Measurements from ENCODE around the gene OCA2.

OCA2 gene

GRCh38 chr15:28103831-28104230, 4.7 kb upstream of the OCA2 start:
- DNase-seq: no peak

DNA sequence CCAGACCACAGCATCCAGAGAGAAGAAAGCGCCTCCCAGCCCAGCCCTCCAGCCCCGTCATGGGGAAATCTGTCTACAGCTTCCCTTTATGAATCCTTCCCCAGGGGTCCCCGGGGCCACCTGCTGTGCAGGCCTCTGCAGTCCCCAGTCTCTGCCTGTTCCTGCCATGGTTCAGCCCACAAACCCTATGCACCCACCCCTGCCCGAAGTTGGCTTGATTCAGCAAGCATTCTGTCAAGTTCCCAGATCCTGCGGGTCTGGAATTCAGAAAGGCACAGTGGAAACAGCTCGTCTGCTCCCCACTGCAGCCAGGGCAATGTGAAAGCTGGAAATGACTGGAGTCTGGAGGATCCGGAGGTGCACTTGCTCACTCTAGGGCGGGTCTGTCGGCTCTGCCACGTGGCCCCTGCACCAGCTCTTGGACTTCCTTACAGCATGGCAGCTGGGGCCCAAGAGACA, 2.9 kb upstream of the OCA2 start:
- DNase-seq: no peak

DNA sequence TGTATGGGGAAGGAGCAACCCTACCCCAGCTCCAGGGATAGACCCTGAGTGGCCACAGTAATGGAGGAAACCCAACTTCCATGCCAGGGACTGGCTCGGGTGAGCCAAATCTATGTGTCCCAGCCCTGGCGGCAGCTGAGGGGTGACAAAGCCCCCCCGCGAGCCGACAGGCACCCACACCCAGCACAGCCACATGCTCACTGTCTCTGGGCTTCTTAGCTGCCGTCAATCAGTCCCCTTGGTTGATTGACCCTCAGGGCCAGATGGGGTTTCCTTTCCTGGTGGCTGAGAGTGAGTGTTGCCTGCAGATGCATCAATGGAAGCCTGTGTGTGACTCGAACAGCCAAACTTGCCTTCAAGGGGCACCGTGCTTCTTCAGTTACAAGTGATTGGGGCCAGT, 2.1 kb upstream of the OCA2 start:
- no peak for DNase-seq

DNA sequence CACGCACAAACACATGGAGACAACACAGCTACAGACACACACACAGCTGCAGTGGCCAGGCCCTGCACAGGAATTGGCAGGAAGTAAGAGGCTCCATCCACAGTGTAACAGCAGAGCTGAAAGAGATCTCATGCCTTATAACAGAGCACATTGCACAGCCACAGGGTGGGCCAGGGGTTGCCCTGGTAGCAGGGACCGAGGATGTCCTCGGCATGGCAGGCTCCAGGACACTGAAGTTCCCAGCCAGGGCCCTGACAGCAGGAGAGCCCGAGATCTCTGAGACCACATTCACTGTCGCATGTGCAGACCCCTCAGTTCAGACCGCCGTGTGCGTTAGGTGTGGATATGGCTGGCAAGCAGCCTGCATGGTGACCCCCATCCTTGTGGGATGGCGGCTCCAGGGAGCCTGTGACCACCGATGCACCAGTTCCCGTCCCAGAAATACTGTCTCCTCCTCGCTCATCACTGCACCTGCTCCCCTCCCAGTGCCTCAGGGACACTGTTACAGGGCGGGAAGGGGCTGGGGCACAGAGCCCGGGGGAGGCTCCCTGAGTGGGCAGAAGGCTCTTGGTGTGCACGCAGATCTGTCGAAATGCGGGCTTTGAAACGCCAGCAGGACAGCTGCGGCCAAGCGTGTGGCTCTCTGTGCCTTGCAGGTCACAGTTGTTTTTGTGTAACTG, 1.5 kb upstream of the OCA2 start:
- DNase-seq: no peak

DNA sequence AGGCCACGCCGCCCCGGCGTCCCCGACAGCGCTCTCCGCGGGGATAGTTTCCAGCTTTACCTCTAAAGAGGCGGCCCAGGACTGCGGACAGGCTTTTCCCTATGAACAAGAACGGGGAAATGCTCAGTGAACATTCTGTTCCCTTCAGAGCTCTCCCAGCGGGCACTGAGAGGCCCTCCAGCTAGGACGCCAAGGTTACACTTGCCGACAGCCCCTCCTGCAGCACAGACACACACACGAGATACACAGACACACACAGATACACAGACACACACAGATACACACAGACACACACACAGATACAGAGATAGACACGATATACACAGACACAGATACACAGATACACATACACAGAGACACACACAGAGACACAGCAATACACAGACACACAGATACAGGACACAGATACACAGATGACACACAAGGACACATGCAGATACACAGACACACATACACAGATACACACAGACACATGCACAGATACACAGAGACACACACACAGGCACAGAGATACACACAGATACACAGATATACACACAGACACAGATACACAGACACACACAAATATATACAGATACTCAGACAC, 533 bp upstream of the OCA2 start:
- no peak for DNase-seq

- DNase-seq: no peak
Observed at GRCh38 chr15:28098360-28098765, 752 bp downstream of the OCA2 start.

- no peak for DNase-seq
Observed at GRCh38 chr15:28097656-28098359, 1.3 kb downstream of the OCA2 start.

DNA sequence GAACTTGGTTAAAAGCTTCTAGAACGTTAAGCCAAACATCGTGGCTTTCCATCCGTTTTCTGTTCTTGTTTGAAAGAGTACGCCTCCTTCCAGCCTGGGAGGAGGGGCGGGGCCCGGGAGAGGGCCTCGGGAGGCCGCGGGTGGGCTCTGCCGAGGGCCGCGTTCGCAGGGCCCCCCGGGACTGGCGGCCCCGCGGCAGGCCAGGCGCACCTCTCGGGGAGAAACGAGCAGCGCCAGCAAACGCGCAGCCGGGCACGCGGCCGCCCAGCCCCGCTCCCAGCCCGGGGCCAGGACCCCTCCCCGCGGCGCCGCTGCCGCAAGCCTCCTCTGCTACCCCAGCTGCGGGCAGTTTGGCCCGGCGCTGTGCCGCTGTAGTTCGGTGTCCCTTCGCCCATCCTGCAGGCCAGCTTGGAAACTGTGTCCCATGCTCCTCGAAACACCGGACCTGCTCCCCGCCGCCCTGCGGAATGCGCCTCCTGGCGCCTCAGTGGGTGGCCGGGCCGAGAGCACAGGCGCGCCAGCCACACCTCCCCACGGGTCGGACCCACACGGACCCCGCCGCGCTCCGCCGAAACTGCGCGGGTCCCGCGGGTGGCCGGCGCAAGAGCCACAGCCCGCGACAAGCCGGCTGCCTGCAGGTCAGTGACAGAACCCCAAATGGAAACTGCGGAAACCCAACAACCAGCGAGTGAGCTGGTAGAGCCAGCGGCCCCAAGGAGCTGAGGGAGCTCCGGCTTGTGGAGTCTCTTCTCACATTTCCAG, 2.3 kb downstream of the OCA2 start:
- DNase-seq: no peak

- no peak for DNase-seq
Observed at GRCh38 chr15:28096411-28096669, 2.8 kb downstream of the OCA2 start.

DNA sequence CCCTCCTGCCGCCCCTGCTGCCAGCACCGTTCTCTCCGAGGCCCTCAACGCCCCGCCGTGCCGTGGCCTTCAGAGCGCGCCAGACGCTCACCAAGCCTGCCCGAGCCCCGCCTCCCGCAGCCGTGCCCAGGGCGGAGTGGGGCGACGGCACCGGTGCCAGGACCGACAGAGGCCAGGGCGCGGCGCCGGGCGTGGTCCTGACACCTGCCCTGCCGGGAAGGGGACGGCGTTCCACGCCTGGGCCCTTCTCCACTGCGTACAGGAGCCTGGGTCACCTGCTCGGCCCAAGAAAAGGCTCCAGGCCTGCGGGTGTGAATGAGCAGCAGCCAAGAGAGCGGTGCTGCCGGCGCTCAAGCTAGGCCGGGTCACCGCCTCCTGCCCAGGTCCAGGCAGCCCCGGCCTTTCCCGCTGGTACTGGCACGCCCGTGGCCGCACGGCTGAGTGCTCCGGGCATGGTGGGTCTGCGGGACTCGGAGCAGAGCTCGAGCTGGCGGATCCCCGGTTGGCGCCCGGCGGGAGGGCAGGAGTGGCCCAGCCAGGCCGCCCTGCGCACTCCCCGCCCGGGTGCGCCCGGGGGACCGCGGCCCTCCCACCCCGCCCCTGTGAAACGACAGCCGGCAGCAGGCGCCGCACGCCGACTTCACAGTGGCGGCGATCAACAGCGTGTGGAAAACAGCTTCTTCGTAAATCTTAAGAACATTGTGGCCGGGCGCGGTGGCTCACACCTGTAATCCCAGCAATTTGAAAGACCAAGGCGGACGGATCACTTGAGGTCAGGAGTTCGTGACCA, 4.2 kb downstream of the OCA2 start:
- no peak for DNase-seq

GRCh38 chr15:28093752-28094535, 5.2 kb downstream of the OCA2 start:
- no peak for DNase-seq

- no peak for DNase-seq
Observed at GRCh38 chr15:28091313-28091712, 7.8 kb downstream of the OCA2 start.

DNA sequence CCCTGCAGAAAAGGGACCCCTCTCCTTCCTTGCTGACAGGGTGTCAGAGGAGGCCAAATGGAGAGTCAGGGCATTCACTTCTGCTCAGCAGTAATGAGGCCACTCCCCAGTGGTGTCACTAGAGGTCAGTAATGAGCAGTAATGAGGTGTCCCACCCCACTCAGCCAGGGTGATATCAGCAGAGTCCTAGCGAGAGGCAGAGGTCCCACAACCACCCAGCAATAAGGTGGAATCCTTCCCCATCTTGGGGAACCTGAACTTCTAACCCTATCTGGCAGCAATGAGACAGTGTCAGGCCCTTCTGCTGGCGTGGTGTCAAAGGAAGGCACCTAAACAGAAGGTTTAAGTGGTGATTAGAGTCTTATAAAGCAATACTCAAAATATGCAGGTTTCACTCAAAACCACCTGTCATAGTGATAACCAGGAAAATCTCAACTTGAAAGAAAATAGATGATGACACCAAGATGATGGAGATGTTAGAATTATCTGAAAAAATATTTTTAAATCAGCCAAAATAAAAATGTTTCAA, 12.9 kb downstream of the OCA2 start:
- peak; percentile 34 for DNase-seq

- no peak for DNase-seq
Observed at GRCh38 chr15:28085489-28086174, 13.5 kb downstream of the OCA2 start.

DNA sequence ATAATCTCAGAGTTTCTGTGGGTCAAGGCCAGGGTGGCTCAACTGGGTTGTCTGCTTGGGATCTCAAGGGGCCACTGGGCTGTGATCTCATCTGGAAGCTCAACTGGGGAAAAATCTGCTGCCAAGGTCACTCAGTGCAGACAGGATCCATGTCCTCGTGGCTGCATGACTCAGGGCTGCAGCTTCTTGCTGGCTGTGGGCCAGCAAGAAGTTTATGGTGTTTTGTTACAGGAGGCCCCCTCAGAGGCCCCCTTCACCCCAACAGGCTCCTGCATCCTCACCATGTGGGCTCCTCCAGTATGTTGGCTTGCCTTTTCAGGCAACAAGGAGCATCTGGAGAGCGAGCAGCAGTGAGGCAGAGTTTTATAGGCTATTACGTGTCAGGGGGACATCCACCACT, 14.6 kb downstream of the OCA2 start:
- DNase-seq: no peak

GRCh38 chr15:28082891-28083684, 16.0 kb downstream of the OCA2 start:
- DNase-seq: no peak

- DNase-seq: no peak
Observed at GRCh38 chr15:28081594-28081993, 17.5 kb downstream of the OCA2 start.

GRCh38 chr15:28080386-28080785, 18.7 kb downstream of the OCA2 start:
- DNase-seq: no peak

DNA sequence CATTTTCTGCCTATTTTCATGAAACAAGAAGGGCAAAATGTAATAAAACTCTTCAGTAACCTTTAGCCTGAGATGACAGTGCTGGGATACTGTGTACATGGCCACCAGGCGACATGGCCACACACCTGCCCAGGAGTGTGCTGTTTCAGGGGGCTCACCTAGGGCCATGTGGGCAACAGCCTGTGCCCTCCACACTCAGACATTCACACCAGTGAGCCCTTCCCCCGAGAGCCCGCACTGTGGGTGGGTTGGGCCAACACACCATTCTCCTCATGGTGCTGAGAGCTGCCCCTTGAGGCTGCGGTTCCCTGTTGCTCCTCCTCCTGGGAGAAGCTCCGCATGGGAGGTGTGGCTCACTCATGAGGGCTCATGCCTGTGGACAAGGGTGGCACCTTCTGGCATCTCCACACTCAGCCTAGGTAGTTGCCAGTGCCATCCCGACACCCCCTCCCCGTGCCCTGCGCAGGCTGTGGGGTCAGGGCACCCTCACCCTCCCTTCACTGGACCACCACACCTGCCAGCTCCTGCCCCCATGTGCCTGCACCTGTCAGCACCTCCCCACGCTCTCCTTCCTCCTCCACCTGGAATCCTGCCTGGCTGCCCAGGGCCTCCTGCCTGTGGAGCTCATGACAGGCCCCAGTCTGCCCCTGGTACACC, 19.7 kb downstream of the OCA2 start:
- no peak for DNase-seq

- no peak for DNase-seq
Observed at GRCh38 chr15:28078191-28078719, 20.9 kb downstream of the OCA2 start.
